HEK293T (cell line): ENCODE results near the gene ELF2.

Source experiments
- FOXK2 ChIP-seq: fragments of 450-650 bp; IDR thresholded peaks from 2 replicates; pipeline ENCODE4 v1.6.1; 2016; ENCODE audit warnings: mild to moderate bottlenecking
- HDGF ChIP-seq: fragments of 450-650 bp; IDR thresholded peaks from 2 replicates; pipeline ENCODE4 v1.6.1; 2017; ENCODE audit warnings: antibody characterized with exemption, borderline replicate concordance
- LEF1 ChIP-seq: fragments of 450-650 bp; IDR thresholded peaks from 2 replicates; pipeline ENCODE4 v1.6.1; 2017; ENCODE audit warnings: mild to moderate bottlenecking, borderline replicate concordance
- SUZ12 ChIP-seq: fragments of 450-650 bp; IDR thresholded peaks from 2 replicates; pipeline ENCODE4 v1.6.1; 2016; ENCODE audit warnings: mild to moderate bottlenecking

- TF ChIP-seq HDGF (no peak), LEF1 (no peak), SUZ12 (no peak), FOXK2 (no peak)
These were observed 22.0 kb downstream of the ELF2 start for GRCh38 chr4:139154952-139155557.
